Measurements from ENCODE around the gene RITA1.

The RITA1 gene

GRCh38 chr12:113235976-113236375 is 50.5 kb downstream of the RITA1 start:
- Histone ChIP-seq H3K36me3 (peaks cover 9% of the 10 kb centered on the region; the same call in 1 of the 2 replicates), H3K27ac (no peak overlapping the region), H3K4me3 (ENCODE audit: low read depth, low read length) (no peak overlapping the region), H3K9me3 (ENCODE audit: severe bottlenecking) (no peaks in the 10 kb centered on the region), H3K27me3 (ENCODE audit: insufficient read depth, low read depth, severe bottlenecking) (no peaks in the 10 kb centered on the region)
- TF ChIP-seq, protein P1, sequence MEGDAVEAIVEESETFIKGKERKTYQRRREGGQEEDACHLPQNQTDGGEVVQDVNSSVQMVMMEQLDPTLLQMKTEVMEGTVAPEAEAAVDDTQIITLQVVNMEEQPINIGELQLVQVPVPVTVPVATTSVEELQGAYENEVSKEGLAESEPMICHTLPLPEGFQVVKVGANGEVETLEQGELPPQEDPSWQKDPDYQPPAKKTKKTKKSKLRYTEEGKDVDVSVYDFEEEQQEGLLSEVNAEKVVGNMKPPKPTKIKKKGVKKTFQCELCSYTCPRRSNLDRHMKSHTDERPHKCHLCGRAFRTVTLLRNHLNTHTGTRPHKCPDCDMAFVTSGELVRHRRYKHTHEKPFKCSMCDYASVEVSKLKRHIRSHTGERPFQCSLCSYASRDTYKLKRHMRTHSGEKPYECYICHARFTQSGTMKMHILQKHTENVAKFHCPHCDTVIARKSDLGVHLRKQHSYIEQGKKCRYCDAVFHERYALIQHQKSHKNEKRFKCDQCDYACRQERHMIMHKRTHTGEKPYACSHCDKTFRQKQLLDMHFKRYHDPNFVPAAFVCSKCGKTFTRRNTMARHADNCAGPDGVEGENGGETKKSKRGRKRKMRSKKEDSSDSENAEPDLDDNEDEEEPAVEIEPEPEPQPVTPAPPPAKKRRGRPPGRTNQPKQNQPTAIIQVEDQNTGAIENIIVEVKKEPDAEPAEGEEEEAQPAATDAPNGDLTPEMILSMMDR (IDR thresholded peaks at IDR 0.05; ENCODE audit: low read depth, low read length) = no peak
- DNase-seq = no peak

DNA sequence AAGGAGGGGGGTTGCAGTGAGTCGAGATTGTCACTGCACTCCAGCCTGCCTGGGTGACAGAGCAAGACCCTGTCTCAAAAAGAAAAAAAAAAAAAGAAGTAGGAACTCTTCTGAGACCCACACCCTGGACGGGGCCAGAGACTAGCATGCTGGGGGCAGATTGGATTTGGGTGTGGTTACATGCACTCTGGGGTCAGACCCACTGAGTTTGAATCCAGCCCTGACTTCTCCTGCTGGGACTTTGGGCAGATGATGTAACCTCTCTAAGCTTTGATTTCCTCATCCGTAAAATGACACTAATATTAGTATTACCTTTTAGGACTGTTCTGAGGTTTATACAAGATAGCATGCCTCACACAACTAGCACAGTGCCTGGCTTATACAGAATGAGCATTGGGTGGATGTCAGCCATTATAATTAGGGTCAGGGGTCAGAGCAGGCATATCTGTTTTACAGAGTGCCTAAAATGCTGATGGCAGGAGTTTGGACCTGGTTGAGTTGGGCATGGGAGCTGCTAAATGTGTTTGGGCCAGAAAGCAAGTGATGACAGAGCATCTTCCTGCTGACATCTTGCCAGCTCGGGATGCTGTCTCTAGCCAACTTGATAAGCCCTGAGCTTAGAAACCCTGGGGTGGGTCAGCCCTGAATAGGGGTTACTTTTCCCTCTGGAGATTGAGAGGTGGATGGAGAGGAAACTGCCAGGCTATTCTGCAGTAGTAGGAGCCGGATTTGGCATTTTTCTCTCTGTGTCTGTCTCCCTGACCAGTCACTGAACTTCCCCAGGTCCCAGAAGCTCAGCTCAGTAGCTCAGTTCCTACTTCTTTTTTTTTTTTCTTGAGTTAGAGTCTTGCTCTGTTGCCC is 51.2 kb downstream of the RITA1 start:
- no peaks in the 10 kb centered on the region for H3K27me3 ChIP-seq (ENCODE audit: insufficient read depth, low read depth, severe bottlenecking)
- no peak overlapping the region for H3K27ac ChIP-seq
- no peak for DNase-seq
- TF ChIP-seq, protein P1 (IDR thresholded peaks at IDR 0.05; ENCODE audit: low read depth, low read length) = no peak
- no peak overlapping the region for H3K4me3 ChIP-seq (ENCODE audit: low read depth, low read length)
- H3K36me3 ChIP-seq = peaks cover 3% of the 10 kb centered on the region; the same call in 1 of the 2 replicates
- no peaks in the 10 kb centered on the region for H3K9me3 ChIP-seq (ENCODE audit: severe bottlenecking)

DNA sequence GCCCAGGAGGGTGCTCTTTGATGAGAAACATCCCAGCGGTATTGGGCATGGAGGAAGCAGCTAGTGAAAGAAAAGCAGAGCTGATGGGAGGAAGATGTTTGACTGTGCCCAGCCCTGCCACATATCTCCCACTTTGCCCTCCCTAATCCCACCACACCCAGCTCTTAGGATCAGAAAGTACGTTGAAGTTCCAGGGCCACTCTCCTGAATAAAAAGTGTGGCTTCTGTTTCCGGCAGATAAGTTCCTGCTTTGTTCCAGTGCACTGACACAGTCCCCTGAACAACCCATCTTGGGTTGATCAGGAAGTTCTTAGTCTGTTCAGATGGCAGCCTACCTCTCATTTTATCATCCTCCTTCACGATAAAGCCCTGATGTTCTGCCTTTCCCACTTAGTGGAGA is 52.2 kb downstream of the RITA1 start:
- no peak overlapping the region for H3K27ac ChIP-seq
- no peak overlapping the region for H3K4me3 ChIP-seq (ENCODE audit: low read depth, low read length)
- DNase-seq = no peak
- H3K27me3 ChIP-seq (ENCODE audit: insufficient read depth, low read depth, severe bottlenecking) = no peaks in the 10 kb centered on the region
- no peaks in the 10 kb centered on the region for H3K9me3 ChIP-seq (ENCODE audit: severe bottlenecking)
- no peaks in the 10 kb centered on the region for H3K36me3 ChIP-seq
- TF ChIP-seq, protein P1 (IDR thresholded peaks at IDR 0.05; ENCODE audit: low read depth, low read length) = no peak

DNA sequence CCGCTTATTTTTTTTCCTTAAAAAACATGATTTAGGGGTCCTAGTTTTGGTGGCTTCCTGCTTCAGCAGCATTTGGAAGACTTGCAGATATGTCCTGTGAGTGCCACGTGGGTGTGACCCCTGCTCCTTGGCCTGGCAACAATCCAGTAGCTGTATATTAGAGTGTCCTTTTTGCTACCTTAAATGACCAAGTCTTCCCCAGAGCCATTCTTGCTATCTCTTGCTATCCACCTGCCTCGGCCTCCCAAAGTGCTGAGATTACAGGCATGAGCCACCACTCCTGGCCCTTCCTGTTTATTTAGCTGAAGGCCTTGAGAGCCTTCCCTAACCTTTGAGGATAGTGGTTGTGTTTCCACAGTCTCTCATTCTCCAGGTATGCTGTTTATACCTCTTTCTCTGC is 52.8 kb downstream of the RITA1 start:
- no peaks in the 10 kb centered on the region for H3K27me3 ChIP-seq (ENCODE audit: insufficient read depth, low read depth, severe bottlenecking)
- TF ChIP-seq, protein P1 (IDR thresholded peaks at IDR 0.05; ENCODE audit: low read depth, low read length) = no peak
- no peak overlapping the region for H3K27ac ChIP-seq
- H3K36me3 ChIP-seq = no peaks in the 10 kb centered on the region
- H3K9me3 ChIP-seq (ENCODE audit: severe bottlenecking) = no peaks in the 10 kb centered on the region
- no peak overlapping the region for H3K4me3 ChIP-seq (ENCODE audit: low read depth, low read length)
- no peak for DNase-seq

- TF ChIP-seq, protein P1 (IDR thresholded peaks at IDR 0.05; ENCODE audit: low read depth, low read length) = no peak
- H3K4me3 ChIP-seq (ENCODE audit: low read depth, low read length) = no peak overlapping the region
- no peak for DNase-seq
- H3K36me3 ChIP-seq = no peaks in the 10 kb centered on the region
- no peaks in the 10 kb centered on the region for H3K27me3 ChIP-seq (ENCODE audit: insufficient read depth, low read depth, severe bottlenecking)
- no peak overlapping the region for H3K27ac ChIP-seq
- no peaks in the 10 kb centered on the region for H3K9me3 ChIP-seq (ENCODE audit: severe bottlenecking)
These were observed 53.8 kb downstream of the RITA1 start for GRCh38 chr12:113239288-113239771.
